GM12878 (cell line): Measurements from ENCODE around the gene DIDO1.

Experiments
- CTCF ChIP-seq, 3 experiments: IDR thresholded peaks in 2 of 3; conservative IDR thresholded peaks in 1 of 3; 2 replicates each; pipeline ENCODE4 v1.5.1; 2011; ENCODE audit warnings: low read depth in 3 of 3, low read length in 3 of 3, mild to moderate bottlenecking in 3 of 3, control low read depth in 2 of 3, moderate library complexity in 2 of 3, inconsistent platforms in 1 of 3, mixed read lengths in 1 of 3; ENCODE audit not compliant: control insufficient read depth in 2 of 3, insufficient read depth in 1 of 3; ENCODE audit errors: extremely low read depth in 1 of 3
- EZH2 ChIP-seq: IDR thresholded peaks from 2 replicates; pipeline ENCODE4 v1.6.1; 2012; ENCODE audit warnings: low read depth, mild to moderate bottlenecking, control low read depth, inconsistent platforms, low read length, borderline replicate concordance; ENCODE audit not compliant: control insufficient read depth
- MAX ChIP-seq: IDR thresholded peaks from 2 replicates; pipeline ENCODE4 v1.6.1; 2012; ENCODE audit warnings: low read depth, low read length, improper control_type of control experiment

- TF ChIP-seq EZH2: no peak
- no peak for TF ChIP-seq CTCF (IDR thresholded peaks at IDR 0.05 in 2 of 3, conservative IDR thresholded peaks at IDR 0.05 in 1 of 3; ENCODE audit: control insufficient read depth in 2 of 3, extremely low read depth in 1 of 3, insufficient read depth in 1 of 3, low read depth in 3 of 3, low read length in 3 of 3)
- TF ChIP-seq MAX: no peak
Observed at GRCh38 chr20:62910777-62911497, 15.4 kb downstream of the DIDO1 start.
